Ishikawa (cell line): ENCODE data around the gene CDKN2D.

Source experiments
- CREB1 ChIP-seq: IDR thresholded peaks from 2 replicates; pipeline ENCODE4 v1.6.1; 2012; ENCODE audit warnings: low read depth
- EP300 ChIP-seq: IDR thresholded peaks from 2 replicates; pipeline ENCODE4 v1.6.1; 2012; ENCODE audit warnings: borderline replicate concordance
- MAX ChIP-seq: IDR thresholded peaks from 2 replicates; pipeline ENCODE4 v1.6.1; 2012
- NFIC ChIP-seq: IDR thresholded peaks from 2 replicates; pipeline ENCODE4 v1.6.1; 2012
- TAF1 ChIP-seq: IDR thresholded peaks from 2 replicates; pipeline ENCODE4 v1.6.1; 2012; ENCODE audit warnings: low read depth, mild to moderate bottlenecking
- TCF12 ChIP-seq: IDR thresholded peaks from 2 replicates; pipeline ENCODE4 v1.6.1; 2012; ENCODE audit warnings: low read depth
- YY1 ChIP-seq: IDR thresholded peaks from 2 replicates; pipeline ENCODE4 v1.6.1; 2012; ENCODE audit warnings: low read depth
- ZBTB7A ChIP-seq: IDR thresholded peaks from 2 replicates; pipeline ENCODE4 v1.6.1; 2012; ENCODE audit warnings: low read depth

- TF ChIP-seq NFIC (no peak), TAF1 (no peak), TCF12 (no peak), CREB1 (no peak), EP300 (no peak), MAX (no peak), YY1 (no peak), ZBTB7A (no peak)
Measured at GRCh38 chr19:10543059-10543419, 25.7 kb downstream of the CDKN2D start.
